Endothelial cell of umbilical vein (primary cell): ENCODE measurements around the gene C1orf105. TPM values are rescaled to one million over a fixed set of nuclear protein-coding genes. Genes with fewer than 3 reads are reported as not detected.
A peak's percentile ranks its signal among the peaks of the same experiment; 100 is the strongest.

Source experiments
- BruUV-seq: library from RNA; stranded (reverse); fragments of 400-500 nt; replicated peaks from 2 replicates; lab custom pipeline; 2021; lab: Mats Ljungman, UMichigan
- CTCF ChIA-PET: fragments of 300-600, 350-600 bp; sonication (Branson Sonifier 250); formaldehyde crosslinking; loops from one replicate; lab custom pipeline; 2021; ENCODE audit warnings: antibody characterized with exemption, inconsistent platforms; lab: Charles Lee
- POLR2A ChIA-PET: fragments of 300-600, 350-600 bp; sonication (Branson Sonifier 250); formaldehyde crosslinking; loops from one replicate; lab custom pipeline; 2021; ENCODE audit warnings: antibody characterized with exemption, inconsistent platforms; lab: Charles Lee
- DNase-seq: peaks from one replicate; pipeline ENCODE4 v3.0.0-alpha.2; 2011; ENCODE audit warnings: low read depth, low spot score
- FAIRE-seq: peaks from 2 replicates; lab custom pipeline; 2011; peaks lifted over from hg19 to GRCh38; lab: Jason Lieb, UNC
- H2AFZ ChIP-seq: 2 replicates; pipeline ENCODE4 v1.6.0; 2012; ENCODE audit warnings: low read depth, low read length, control low read depth, inconsistent platforms
- H3K27ac ChIP-seq: 2 replicates; pipeline ENCODE4 v1.5.1; 2011; ENCODE audit warnings: low read depth, mild to moderate bottlenecking, control low read depth, low read length, moderate library complexity; ENCODE audit not compliant: insufficient read depth
- H3K27me3 ChIP-seq, 2 experiments: 2 replicates each; pipeline versions ENCODE4 v1.6.0 to v1.6.1; 2011; ENCODE audit warnings: low read length in 2 of 2, mixed read lengths in 1 of 2; ENCODE audit not compliant: control insufficient read depth in 2 of 2, insufficient read depth in 2 of 2
- H3K36me3 ChIP-seq, 2 experiments: 2 replicates in 1 of 2; 3 replicates in 1 of 2; pipeline ENCODE4 v1.5.1; 2011; ENCODE audit warnings: low read length in 2 of 2, mild to moderate bottlenecking in 1 of 2, moderate library complexity in 1 of 2; ENCODE audit not compliant: control insufficient read depth in 2 of 2, insufficient read depth in 2 of 2; ENCODE audit errors: extremely low read depth in 1 of 2
- H3K4me1 ChIP-seq: 3 replicates; pipeline ENCODE4 v1.5.1; 2011; ENCODE audit warnings: mild to moderate bottlenecking, low read length; ENCODE audit not compliant: control insufficient read depth, insufficient read depth; ENCODE audit errors: extremely low read depth
- H3K4me2 ChIP-seq: 2 replicates; pipeline ENCODE4 v1.6.1; 2011; ENCODE audit warnings: low read length, control low read depth, mixed read lengths; ENCODE audit not compliant: insufficient read depth
- H3K4me3 ChIP-seq, 3 experiments: fragments of 200-600 bp in 1 of 3; sonication (generic), shearing (Covaris generic) in 1 of 3; replicated peaks in 1 of 3; 2 replicates each; pipeline ENCODE4 v1.5.1; 2011 to 2016; ENCODE audit warnings: control low read depth in 3 of 3, low read length in 3 of 3, mild to moderate bottlenecking in 2 of 3, inconsistent platforms in 1 of 3, low read depth in 1 of 3, moderate library complexity in 1 of 3; ENCODE audit not compliant: insufficient read depth in 1 of 3
- H3K79me2 ChIP-seq: 2 replicates; pipeline ENCODE4 v1.6.0; 2012; ENCODE audit warnings: low read length, inconsistent platforms; ENCODE audit not compliant: control insufficient read depth, insufficient read depth
- H3K9ac ChIP-seq: replicated peaks from 2 replicates; pipeline ENCODE3; 2011; ENCODE audit warnings: low read length, control low read depth; ENCODE audit not compliant: insufficient read depth; ENCODE audit errors: extremely low read depth
- H3K9me1 ChIP-seq: replicated peaks from 3 replicates; pipeline ENCODE4 v1.6.0; 2011; ENCODE audit warnings: mild to moderate bottlenecking, low read length; ENCODE audit not compliant: control insufficient read depth, insufficient read depth; ENCODE audit errors: extremely low read depth
- H3K9me3 ChIP-seq: replicated peaks from 2 replicates; pipeline ENCODE4 v1.5.1; 2012; ENCODE audit warnings: low read length, inconsistent platforms; ENCODE audit not compliant: control insufficient read depth, insufficient read depth
- H4K20me1 ChIP-seq: replicated peaks from 2 replicates; pipeline ENCODE3; 2011; ENCODE audit warnings: mild to moderate bottlenecking, low read length; ENCODE audit not compliant: control insufficient read depth, insufficient read depth; ENCODE audit errors: extremely low read depth
- EZH2 ChIP-seq: IDR thresholded peaks from 2 replicates; pipeline ENCODE4 v1.6.1; 2012; ENCODE audit warnings: borderline replicate concordance, low read depth, mild to moderate bottlenecking, moderate library complexity, low read length, inconsistent platforms; ENCODE audit not compliant: severe bottlenecking
- FOS ChIP-seq: IDR thresholded peaks from 2 replicates; pipeline ENCODE4 v1.6.1; 2011; ENCODE audit warnings: mild to moderate bottlenecking, low read length, moderate library complexity, borderline replicate concordance; ENCODE audit not compliant: insufficient read depth
- GATA2 ChIP-seq: IDR thresholded peaks from 2 replicates; pipeline ENCODE4 v1.7.0; 2011; ENCODE audit warnings: low read depth, mild to moderate bottlenecking, moderate library complexity, mixed read lengths, low read length; ENCODE audit not compliant: insufficient read length, insufficient read depth
- JUN ChIP-seq: IDR thresholded peaks from 2 replicates; pipeline ENCODE4 v1.6.1; 2011; ENCODE audit warnings: borderline replicate concordance, low read depth; ENCODE audit not compliant: insufficient read length, insufficient read depth
- MAX ChIP-seq: IDR thresholded peaks from 2 replicates; pipeline ENCODE4 v1.6.1; 2011; ENCODE audit not compliant: insufficient read depth, insufficient read length
- MYC ChIP-seq: IDR thresholded peaks from one replicate; pipeline ENCODE4 v1.6.1; 2011; ENCODE audit warnings: mild to moderate bottlenecking, low read depth, low read length
- POLR2A ChIP-seq: IDR thresholded peaks from 2 replicates; pipeline ENCODE4 v1.6.1; 2012; ENCODE audit warnings: low read depth, mild to moderate bottlenecking, control low read depth, low read length
- POLR2AphosphoS5 ChIP-seq: IDR thresholded peaks from 2 replicates; pipeline ENCODE4 v1.6.1; 2012; ENCODE audit warnings: low read depth, mild to moderate bottlenecking, control low read depth, low read length, moderate library complexity; ENCODE audit not compliant: insufficient read depth
- dilution Hi-C: fragments of 300-500 bp; cut with MboI; formaldehyde crosslinking; loops from one replicate; pipeline ENCODE4 v1.15.0; 2019; ENCODE audit warnings: low sequenced_read_pairs; ENCODE audit not compliant: extremely low pct_ligation_motif_present
- intact Hi-C: fragments of 100-400 bp; cut with micrococcal nuclease; formaldehyde crosslinking; loops from one replicate; pipeline ENCODE4 v1.10.0; 2022
- polyA plus RNA-seq, 4 experiments: library from polyadenylated mRNA; depleted of rRNA in 3 of 4; stranded (reverse) in 3 of 4; unstranded in 1 of 4; fragments of >200 nt; gene quantifications; 2 replicates each; pipeline versions ENCODE4 v1.2.1 to v1.2.3, GENCODE V29; 2011 to 2012; ENCODE audit warnings: missing spikeins in 1 of 4
- total RNA-seq: library from RNA; stranded (reverse); gene quantifications from 2 replicates; pipeline ENCODE4 v1.2.3, GENCODE V29; 2021
- TF ChIP-seq, protein P1 (sequence below), 2 donors: IDR thresholded peaks; 1 replicate in 1 of 2; 2 replicates in 1 of 2; pipeline ENCODE4 v1.5.1; 2011; ENCODE audit warnings: low read length in 2 of 2, mild to moderate bottlenecking in 2 of 2, moderate library complexity in 2 of 2, control low read depth in 1 of 2, inconsistent platforms in 1 of 2, low read depth in 1 of 2; ENCODE audit not compliant: insufficient read depth in 1 of 2; ENCODE audit errors: extremely low read depth in 1 of 2

C1orf105 gene
- total and polyA plus RNA-seq, 2 donors (not counting 3 experiments of a cell fraction or from before 2014, with no cell fraction given) = not detected

DNA sequence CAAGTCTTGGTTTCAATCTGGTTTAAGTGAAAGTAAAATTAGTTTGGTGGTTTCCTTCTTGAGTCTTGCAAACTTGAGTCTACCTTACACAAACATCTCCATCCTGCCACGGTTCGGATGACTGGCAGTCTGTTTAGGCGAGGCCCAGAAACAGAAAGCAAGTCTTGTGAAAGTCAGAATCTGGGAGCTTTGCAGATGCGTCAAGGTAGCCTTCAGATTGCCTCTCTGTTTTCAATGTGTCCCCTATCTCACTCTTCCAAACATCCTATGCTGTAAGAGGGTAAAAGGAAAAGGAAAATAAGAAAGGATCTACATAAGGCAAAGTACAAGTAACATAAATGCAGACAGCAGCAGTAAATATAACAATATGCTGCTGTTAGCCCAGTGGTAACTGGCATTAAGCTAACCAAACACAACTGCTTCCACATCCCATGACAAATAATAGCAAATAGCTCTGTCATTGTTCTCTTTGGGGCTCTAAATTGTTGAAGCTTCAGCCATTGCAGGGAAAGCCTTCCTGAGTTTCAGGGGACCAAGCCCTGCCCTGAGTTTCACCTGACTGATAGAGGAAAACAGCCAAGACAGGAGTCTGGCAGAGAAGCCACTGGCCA, 26.2 kb upstream of the C1orf105 start:
- Histone ChIP-seq H2AFZ (no peak overlapping the region), H3K36me3 (no peaks in the 10 kb centered on the region), H3K27ac (no peak overlapping the region), H3K4me1 (peaks cover 26% of the 10 kb centered on the region), H3K9me1 (no peaks in the 10 kb centered on the region), H3K27me3 (no peaks in the 10 kb centered on the region), H3K4me3 (no peak overlapping the region), H3K79me2 (no peaks in the 10 kb centered on the region), H3K9me3 (no peaks in the 10 kb centered on the region), H3K9ac (no peak overlapping the region), H3K4me2 (peak overlapping the region; percentile 20), H4K20me1 (no peaks in the 10 kb centered on the region)
- no peak for FAIRE-seq
- no peak for TF ChIP-seq GATA2
- TF ChIP-seq JUN = no peak
- no peak for TF ChIP-seq MAX
- no peak for TF ChIP-seq FOS
- TF ChIP-seq POLR2A = no peak
- TF ChIP-seq EZH2 = no peak
- TF ChIP-seq, protein P1, sequence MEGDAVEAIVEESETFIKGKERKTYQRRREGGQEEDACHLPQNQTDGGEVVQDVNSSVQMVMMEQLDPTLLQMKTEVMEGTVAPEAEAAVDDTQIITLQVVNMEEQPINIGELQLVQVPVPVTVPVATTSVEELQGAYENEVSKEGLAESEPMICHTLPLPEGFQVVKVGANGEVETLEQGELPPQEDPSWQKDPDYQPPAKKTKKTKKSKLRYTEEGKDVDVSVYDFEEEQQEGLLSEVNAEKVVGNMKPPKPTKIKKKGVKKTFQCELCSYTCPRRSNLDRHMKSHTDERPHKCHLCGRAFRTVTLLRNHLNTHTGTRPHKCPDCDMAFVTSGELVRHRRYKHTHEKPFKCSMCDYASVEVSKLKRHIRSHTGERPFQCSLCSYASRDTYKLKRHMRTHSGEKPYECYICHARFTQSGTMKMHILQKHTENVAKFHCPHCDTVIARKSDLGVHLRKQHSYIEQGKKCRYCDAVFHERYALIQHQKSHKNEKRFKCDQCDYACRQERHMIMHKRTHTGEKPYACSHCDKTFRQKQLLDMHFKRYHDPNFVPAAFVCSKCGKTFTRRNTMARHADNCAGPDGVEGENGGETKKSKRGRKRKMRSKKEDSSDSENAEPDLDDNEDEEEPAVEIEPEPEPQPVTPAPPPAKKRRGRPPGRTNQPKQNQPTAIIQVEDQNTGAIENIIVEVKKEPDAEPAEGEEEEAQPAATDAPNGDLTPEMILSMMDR (IDR thresholded peaks at IDR 0.05; ENCODE audit: extremely low read depth in 1 of 2, insufficient read depth in 1 of 2, low read depth in 1 of 2, low read length in 2 of 2) = no peak
- no peak for TF ChIP-seq MYC
- TF ChIP-seq POLR2AphosphoS5 = no peak
- DNase-seq = no peak
- CTCF ChIA-PET = interaction anchor here (0.8 to 1.4 kb wide), 4 partner anchors 10 to 392 kb away, joined by 3 to 8 read pairs (median 4); no protein-coding TSS in a partner anchor
- POLR2A ChIA-PET = no interaction called here
- intact Hi-C loops = no loop called here
- dilution Hi-C loops = no loop called here
- no TSS peak for BruUV-seq
